Endothelial cell of hepatic sinusoid (primary cell): Measurements from ENCODE around the gene TAF9.
"Not testable (repeated sequence)": the region's sequence is repeated elsewhere in the genome, so short reads cannot be mapped to it uniquely, and the experiment has no call there.

Experiments
- in situ Hi-C: cut with HindIII; loops from 2 replicates; pipeline ENCODE4 v1.10.0; 2017; ENCODE audit warnings: low sequenced_read_pairs

The TAF9 gene

DNA sequence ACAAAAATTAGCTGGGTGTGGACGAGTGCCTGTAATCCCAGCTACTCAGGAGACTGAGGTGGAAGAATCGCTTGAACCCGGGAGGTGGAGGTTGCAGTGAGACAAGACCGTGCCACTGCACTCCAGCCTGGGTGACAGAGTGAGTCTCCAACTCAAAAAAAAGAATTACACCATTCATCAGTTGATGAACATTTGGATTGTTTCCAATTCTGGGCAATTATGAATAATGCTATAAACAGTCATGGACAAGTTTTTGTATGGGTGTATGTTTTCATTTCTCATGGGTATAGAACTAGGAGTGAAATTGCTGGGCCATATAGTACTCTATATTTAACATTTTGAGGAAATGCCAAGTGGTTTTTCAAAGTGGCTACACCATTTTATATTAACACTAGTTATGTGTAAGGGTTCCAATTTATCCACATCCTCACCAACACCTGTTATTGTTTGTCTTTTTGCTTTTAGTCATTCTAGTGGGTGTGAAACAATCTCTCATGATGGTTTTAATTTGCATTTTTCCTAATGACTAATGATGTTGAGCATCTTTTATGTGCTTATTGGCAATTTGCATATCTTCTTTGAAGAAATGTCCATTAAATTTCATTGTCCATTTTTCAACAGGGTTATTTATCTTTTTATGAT lies 27.7 kb downstream of the TAF9 start:
- in situ Hi-C loops, result no loop called here

DNA sequence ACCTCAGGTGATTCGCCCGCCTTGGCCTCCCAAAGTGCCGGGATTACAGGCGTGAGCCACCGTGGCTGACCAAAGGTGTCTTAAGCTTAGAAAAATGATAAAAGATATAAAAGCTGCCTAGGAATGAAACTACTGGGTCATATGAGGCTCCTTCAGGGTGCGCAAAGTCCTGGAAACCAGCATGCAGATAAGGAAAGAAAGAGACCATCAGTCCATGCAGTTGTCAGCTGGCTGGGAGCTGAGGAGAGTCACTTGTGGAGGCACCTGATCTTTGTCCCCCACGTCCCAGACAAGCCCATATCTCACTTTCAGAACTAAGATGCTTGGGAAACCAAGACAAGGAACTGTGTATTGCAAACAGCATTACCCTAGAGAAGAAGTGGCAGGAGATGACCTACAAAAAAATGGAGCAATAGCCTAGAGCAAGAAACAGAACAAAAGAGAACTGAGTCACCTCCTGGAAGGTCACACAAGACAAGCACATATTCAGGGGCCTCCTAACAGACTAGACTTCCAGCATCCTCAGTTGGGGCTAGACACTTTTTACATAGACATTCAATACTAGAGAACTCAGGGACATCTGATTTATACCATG lies 33.9 kb downstream of the TAF9 start:
- in situ Hi-C loops, result no loop called here

DNA sequence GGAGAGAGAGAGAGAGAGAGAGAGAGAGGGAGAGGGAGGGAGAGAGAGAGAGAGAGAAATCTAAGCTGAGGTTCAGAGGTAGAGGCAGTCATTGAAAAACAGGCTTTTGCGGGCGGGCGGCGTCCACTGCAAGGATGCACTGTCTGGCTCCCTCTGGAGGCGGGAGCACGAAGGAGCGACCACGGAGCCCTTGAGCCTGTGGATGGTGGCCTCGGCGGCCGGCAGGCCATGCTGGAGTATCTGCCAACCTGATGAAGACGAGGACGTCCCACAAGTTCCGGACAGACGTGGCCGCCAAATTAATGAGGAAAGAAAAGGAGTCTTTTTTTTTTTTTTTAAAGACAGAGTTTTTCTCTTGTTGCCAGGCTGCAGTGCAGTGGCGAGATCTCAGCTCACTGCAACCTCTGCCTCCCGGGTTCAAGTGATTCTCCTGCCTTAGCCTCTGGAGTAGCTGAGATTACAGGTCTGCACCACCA lies 34.5 kb downstream of the TAF9 start:
- in situ Hi-C loops, result no loop called here

DNA sequence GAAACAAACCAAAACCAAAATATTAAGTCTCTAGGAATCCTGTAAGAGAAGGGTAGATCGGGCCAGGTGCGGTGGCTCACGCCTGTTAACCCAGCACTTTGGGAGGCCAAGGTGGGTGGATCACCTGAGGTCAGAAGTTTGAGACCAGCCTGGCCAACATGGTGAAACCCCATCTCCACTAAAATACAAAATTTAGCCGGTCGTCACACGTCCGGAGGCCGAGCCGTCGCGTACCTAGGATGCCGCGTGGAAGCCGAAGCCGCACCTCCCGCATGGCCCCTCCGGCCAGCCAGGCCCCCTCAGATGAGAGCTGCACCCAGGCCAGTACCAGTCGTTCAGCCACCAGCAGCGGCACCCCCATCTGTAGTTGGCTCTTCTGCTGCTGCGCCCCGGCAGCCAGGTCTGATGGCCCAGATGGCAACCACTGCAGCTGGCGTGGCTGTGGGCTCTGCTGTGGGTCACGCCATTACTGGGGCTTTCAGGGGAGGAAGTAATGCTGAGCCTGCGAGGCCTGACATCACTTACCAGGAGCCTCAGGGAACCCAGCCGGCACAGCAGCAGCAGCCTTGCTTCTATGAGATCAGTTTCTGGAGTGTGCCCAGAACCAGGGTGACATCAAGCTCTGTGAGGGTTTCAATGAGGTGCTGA lies 35.5 kb downstream of the TAF9 start:
- in situ Hi-C loops, result not testable (repeated sequence)

DNA sequence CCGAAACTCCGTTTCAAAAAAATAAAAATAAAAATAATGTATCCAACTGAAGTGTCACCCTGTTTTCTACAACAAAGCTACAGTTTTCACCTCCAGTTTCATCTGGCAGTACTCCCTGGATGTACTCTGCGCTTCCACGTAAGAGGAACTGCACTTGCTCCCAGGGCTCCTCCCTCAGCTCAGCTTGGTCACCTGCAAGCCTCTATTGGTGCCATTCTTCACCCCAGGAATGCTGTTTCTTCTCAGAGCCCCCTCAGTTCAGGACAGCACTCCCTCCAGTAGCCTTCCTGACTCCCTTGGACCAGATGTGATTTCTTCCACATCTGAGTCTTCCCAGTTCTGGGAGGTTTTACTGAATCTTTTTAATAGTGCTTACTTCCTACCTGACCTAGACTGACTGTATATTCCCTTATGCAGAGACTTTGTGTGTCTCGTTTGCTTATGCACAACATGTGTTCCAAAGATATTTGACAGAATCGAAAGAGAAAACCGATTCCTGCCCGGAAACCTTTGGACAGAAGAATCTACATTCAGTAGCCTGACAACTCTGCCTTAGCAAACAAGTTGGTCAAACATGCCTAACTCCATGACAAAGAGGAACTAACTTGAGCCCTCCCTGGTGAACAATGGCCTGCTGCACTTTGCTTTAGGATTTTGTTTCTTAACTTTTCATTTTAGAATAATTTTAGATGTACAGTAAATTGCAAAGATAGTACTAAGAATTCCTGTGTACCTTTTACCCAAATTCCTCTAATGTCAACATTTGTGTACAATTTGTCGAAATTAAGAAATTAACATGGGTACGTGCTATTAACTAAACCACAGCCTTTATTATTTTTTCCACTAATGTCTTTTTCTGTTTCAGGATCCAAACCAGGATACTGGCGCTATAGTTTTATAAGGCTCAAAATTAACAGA lies 37.5 kb downstream of the TAF9 start:
- in situ Hi-C loops, result no loop called here

DNA sequence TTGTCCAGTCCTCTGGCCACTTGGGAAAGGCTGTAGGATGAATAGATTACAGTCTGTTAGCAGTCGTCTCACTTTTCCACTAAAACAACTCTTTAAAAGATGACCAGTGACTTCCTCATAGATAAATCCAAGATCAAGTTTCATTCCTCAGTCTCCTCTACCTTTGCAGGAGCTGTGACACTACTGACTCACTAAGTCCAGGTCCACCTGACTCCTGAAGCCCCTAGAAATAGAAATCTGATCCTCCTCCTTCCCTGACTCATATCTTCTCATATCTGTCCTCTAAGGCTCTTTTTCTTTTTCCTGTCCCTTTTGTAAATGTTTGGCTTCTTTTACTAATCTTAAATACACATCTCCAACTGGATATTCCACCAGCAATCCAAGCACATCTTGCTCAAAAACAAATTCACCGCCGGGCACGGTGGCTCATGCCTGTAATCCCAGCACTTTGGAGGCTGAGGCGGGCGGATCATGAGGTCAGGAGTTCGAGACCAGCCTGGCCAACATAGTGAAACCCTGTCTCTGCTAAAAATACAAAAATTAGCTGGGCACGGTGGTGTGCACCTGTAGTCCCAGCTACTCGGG lies 39.3 kb downstream of the TAF9 start:
- in situ Hi-C loops, result no loop called here

GRCh38 chr5:69326365-69326764 lies 43.0 kb downstream of the TAF9 start:
- in situ Hi-C loops, result no loop called here

GRCh38 chr5:69317391-69317790 lies 51.9 kb downstream of the TAF9 start:
- in situ Hi-C loops, result no loop called here

- in situ Hi-C loops, result no loop called here
These were observed 53.3 kb downstream of the TAF9 start for GRCh38 chr5:69315972-69316371.
